ENCODE data around the gene SLC5A11.

DNA sequence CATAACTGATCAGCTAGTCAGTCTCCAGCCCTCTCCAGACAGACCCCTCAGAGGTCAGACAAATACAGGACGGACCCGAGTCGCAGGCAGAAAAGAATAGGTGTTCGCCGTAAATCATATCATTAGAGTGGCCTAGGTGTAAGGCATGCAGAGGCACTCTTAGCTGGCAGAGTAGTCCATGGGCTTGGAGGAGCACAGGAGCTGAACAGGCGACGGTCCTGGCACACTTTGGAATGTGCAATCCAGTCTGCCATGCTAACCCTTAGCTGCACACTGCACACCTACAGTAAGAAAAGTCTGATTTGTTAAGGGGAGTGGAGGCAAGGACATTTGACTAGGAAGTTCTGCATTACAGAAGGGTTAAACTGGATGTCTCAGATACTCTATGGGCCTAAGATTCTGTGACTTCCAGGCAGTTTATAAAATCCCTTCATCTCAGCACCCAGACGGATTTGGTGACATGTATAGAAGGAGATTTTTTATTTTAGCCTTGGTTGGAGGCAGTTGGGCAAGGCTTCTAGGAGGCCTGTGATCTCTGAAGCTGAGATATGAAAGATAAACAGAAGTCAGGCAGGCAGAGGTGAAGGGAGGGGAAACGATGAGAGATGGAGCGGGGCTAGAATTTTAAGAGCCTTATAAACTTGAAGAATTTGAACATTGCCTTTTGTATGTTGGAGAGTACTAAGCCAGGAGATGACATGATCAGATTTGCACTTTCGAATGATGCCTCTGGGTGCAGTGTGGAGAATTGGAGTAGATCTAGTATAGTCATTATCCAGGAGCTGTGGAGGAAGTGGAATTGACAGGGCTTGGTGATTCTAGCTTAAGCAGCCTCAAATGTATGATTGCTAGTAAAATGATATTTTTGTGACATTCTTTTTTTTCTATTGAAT is 34.6 kb upstream of the SLC5A11 start:
- TF ChIP-seq, protein P1, sequence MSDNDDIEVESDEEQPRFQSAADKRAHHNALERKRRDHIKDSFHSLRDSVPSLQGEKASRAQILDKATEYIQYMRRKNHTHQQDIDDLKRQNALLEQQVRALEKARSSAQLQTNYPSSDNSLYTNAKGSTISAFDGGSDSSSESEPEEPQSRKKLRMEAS (IDR thresholded peaks at IDR 0.05) = no peak
- TF ChIP-seq POLR2A (IDR thresholded peaks at IDR 0.05; ENCODE audit: low read length) = no peak
- TF ChIP-seq, protein P2, sequence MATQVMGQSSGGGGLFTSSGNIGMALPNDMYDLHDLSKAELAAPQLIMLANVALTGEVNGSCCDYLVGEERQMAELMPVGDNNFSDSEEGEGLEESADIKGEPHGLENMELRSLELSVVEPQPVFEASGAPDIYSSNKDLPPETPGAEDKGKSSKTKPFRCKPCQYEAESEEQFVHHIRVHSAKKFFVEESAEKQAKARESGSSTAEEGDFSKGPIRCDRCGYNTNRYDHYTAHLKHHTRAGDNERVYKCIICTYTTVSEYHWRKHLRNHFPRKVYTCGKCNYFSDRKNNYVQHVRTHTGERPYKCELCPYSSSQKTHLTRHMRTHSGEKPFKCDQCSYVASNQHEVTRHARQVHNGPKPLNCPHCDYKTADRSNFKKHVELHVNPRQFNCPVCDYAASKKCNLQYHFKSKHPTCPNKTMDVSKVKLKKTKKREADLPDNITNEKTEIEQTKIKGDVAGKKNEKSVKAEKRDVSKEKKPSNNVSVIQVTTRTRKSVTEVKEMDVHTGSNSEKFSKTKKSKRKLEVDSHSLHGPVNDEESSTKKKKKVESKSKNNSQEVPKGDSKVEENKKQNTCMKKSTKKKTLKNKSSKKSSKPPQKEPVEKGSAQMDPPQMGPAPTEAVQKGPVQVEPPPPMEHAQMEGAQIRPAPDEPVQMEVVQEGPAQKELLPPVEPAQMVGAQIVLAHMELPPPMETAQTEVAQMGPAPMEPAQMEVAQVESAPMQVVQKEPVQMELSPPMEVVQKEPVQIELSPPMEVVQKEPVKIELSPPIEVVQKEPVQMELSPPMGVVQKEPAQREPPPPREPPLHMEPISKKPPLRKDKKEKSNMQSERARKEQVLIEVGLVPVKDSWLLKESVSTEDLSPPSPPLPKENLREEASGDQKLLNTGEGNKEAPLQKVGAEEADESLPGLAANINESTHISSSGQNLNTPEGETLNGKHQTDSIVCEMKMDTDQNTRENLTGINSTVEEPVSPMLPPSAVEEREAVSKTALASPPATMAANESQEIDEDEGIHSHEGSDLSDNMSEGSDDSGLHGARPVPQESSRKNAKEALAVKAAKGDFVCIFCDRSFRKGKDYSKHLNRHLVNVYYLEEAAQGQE (IDR thresholded peaks at IDR 0.05) = no peak

Data from A549 (cell line).